Measurements from ENCODE around the gene ECE1. TPM values are rescaled to one million over a fixed set of nuclear protein-coding genes. Genes with fewer than 3 reads are reported as not detected.
A peak's percentile ranks its signal among the peaks of the same experiment; 100 is the strongest.

Gene ECE1
- total and polyA plus RNA-seq, 9 of the 15 experiments (the other 6 are each of a cell fraction or from before 2014, with no cell fraction given), result 0.56 to 34.8 (median 11.0) TPM

GRCh38 chr1:21176586-21177555 lies 113.4 kb downstream of the ECE1 start, which contains the start of gene EIF4G3 (continued):
- no peak for TF ChIP-seq DLX4 (CRISPR knock-in tag; IDR thresholded peaks at IDR 0.05)
- peak; percentile 64 for TF ChIP-seq PKNOX1 (IDR thresholded peaks at IDR 0.05)
- TF ChIP-seq MITF (IDR thresholded peaks at IDR 0.05), result no peak
- no peak for TF ChIP-seq ZNF274 (IDR thresholded peaks at IDR 0.05; ENCODE audit: borderline replicate concordance, low read depth, low read length)
- no peak for TF ChIP-seq HDAC3 (IDR thresholded peaks at IDR 0.05; ENCODE audit: borderline replicate concordance, partially characterized antibody)
- no peak for TF ChIP-seq HNRNPK (IDR thresholded peaks at IDR 0.05; ENCODE audit: low read depth, low read length, poor library complexity, severe bottlenecking)
- no peak for TF ChIP-seq ATF6 (CRISPR knock-in tag; IDR thresholded peaks at IDR 0.05)
- TF ChIP-seq CTCFL (IDR thresholded peaks at IDR 0.05; ENCODE audit: borderline replicate concordance, insufficient read depth, low read depth, low read length, poor library complexity, severe bottlenecking), result no peak
- TF ChIP-seq ZBTB2 (IDR thresholded peaks at IDR 0.05), result peak; percentile 73; the same call in 1 of the 2 replicates
- no peak for TF ChIP-seq STAG1 (CRISPR knock-in tag; IDR thresholded peaks at IDR 0.05; ENCODE audit: borderline replicate concordance)
- TF ChIP-seq CC2D1A (IDR thresholded peaks at IDR 0.05), result 0 out of 2 replicates have a peak, but pooled peaks have one; percentile 47
